ENCODE measurements around the gene TRAM2.

TRAM2 gene

GRCh38 chr6:52524918-52525317 lies 51.9 kb downstream of the TRAM2 start:
- DNase-seq = no peak

- no peak for DNase-seq
Measured at GRCh38 chr6:52523378-52524142, 53.3 kb downstream of the TRAM2 start.

GRCh38 chr6:52522655-52523054 lies 54.2 kb downstream of the TRAM2 start:
- DNase-seq = no peak

- DNase-seq = no peak
Measured at GRCh38 chr6:52522151-52522626, 54.7 kb downstream of the TRAM2 start.

GRCh38 chr6:52519618-52520017 lies 57.2 kb downstream of the TRAM2 start:
- no peak for DNase-seq

GRCh38 chr6:52518279-52518945 lies 58.4 kb downstream of the TRAM2 start:
- DNase-seq = no peak

GRCh38 chr6:52517502-52518278 lies 59.2 kb downstream of the TRAM2 start:
- DNase-seq = no peak

- DNase-seq = no peak
Measured at GRCh38 chr6:52516943-52517342, 59.9 kb downstream of the TRAM2 start.

GRCh38 chr6:52516269-52516668 lies 60.6 kb downstream of the TRAM2 start:
- no peak for DNase-seq

GRCh38 chr6:52515219-52515960 lies 61.5 kb downstream of the TRAM2 start:
- DNase-seq = no peak

- DNase-seq = no peak
Measured at GRCh38 chr6:52514514-52514913, 62.3 kb downstream of the TRAM2 start.

GRCh38 chr6:52513896-52514295 lies 63.0 kb downstream of the TRAM2 start:
- DNase-seq = no peak

GRCh38 chr6:52513464-52513863 lies 63.4 kb downstream of the TRAM2 start:
- DNase-seq = no peak

- no peak for DNase-seq
Measured at GRCh38 chr6:52512199-52512598, 64.7 kb downstream of the TRAM2 start.

GRCh38 chr6:52511572-52512151 lies 65.2 kb downstream of the TRAM2 start:
- no peak for DNase-seq

GRCh38 chr6:52511163-52511562 lies 65.7 kb downstream of the TRAM2 start:
- no peak for DNase-seq

GRCh38 chr6:52510213-52510562 lies 66.7 kb downstream of the TRAM2 start:
- DNase-seq = no peak

GRCh38 chr6:52509281-52510212 lies 67.3 kb downstream of the TRAM2 start:
- no peak for DNase-seq

- no peak for DNase-seq
Measured at GRCh38 chr6:52508261-52508739, 68.6 kb downstream of the TRAM2 start.

- DNase-seq = no peak
Measured at GRCh38 chr6:52507557-52508260, 69.2 kb downstream of the TRAM2 start.

- DNase-seq = no peak
Measured at GRCh38 chr6:52506476-52506875, 70.4 kb downstream of the TRAM2 start.
